Fibroblast of skin of back (primary cell): Measurements from ENCODE around the gene LRFN2.

Source experiments
- DNase-seq: peaks from one replicate; pipeline ENCODE4 v3.0.0-alpha.2; 2013

The LRFN2 gene

DNA sequence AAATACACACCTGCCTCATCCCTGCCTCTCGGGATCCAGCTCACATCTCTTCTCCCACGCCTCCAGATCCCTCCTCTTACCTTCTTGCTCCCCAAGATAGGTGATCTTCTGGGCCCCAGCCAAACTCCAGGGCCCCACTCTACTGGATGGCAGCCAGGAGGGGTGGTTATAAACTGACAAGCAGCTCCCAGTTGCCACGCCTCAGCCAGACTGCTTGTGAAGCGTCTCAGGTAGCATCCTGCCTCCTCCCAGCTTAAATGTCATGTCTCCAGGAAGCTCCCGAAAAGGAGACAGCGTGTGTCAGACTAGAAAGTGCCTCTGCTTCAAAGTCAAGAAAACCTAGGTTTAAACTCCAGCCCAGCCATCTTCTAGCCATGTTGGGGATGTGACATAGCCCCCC, 114.1 kb downstream of the LRFN2 start:
- DNase-seq: no peak

DNA sequence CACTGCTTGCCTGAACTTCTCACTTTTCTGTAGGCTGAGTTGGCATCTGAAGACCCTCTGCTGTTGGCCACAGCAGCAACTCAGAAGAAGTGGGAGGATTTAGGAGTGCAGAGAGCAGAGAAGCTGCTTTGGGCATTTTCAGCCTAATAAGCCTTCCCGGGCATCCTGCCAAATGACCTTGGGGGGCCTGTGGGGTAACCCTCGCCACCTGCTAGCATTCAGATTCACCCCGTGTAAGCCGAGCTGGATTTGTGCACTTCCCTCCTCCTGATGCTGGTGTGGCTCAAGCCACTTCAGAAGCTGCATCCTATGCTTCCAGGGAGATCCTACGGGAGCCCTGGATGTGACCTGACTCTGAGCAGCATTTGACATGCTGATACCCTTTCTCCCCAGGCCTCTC, 114.8 kb downstream of the LRFN2 start:
- DNase-seq: no peak

DNA sequence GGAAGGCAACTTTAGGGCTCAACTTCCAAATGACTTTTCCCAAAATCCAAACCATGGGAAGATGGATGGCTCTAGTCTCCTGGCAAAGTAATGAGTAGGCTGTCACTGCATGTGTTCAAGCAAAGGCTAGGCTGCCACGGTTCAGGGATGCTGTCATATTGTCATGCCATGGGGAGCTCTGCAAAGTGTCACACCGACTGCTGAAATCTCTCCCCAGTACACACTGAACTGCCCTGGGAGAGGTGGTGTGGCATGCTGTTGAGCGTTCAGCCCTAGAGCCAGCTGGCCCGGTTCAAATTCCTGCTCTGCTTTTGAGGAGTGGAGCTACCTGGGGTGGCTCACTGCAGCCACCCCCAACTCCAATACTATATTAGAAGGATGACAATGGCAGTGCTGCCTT, 115.9 kb downstream of the LRFN2 start:
- no peak for DNase-seq

DNA sequence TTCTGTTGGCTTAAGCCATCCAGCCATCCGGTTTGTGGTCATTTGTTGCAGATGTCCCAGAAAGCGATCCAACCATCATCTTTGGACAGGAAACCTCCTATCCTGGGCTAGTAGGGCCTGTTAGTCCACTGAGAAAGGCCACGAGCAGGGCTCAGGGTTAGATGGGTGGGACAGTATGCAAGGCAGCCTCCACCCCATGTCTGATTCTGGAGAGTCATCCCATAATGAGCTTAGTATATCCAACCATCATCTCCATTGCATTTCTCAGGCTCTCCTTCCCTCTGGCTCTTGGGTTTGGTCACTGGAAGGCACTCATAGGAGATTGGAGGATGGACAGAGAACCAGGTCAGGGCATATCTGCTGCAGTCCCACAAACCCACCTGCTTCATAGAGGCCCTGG, 117.8 kb downstream of the LRFN2 start:
- no peak for DNase-seq

DNA sequence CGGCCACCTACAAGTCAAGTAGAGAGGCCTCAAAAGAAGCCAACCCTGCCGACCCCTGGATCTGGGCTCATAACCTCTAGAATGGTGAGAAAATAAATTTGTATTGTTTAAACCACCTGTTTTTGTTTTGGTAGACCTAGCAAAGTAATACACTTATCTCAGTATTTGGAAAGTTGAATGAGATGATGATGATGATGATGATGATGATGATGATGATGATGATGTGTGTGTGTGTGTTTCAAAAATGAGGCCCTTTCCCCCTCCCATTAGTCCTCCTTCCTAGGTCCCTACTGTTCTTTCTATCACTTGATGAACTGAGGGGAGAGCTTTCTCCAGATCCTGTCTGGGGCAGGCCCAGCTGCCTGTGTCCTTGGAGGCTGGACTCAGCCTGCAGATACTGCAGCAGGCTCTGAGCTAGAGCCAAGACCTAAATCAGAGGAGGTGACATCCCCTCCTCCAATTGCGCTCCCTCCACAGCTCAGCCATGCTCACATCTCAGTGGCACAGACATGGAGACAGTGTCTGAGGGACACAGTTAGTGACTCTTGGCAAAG, 120.1 kb downstream of the LRFN2 start:
- DNase-seq: no peak

DNA sequence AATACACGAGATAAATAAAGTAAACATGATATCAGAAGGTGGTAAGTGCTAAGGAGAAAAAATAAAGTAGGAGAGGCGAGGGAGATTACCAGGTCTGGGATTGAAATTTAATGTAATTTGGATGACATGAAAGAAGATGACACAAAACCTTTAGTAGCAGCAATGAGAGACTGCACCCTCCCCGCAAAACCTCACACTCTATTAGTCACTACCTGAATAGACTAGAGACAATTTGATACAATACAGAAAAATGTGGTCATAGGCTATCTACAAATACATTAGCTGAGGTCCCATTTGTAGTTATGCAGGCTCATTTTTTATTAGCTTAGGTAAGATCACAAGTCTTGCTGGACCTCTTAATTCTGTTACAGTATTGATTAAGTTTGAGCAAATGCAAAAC, 125.5 kb downstream of the LRFN2 start:
- no peak for DNase-seq

DNA sequence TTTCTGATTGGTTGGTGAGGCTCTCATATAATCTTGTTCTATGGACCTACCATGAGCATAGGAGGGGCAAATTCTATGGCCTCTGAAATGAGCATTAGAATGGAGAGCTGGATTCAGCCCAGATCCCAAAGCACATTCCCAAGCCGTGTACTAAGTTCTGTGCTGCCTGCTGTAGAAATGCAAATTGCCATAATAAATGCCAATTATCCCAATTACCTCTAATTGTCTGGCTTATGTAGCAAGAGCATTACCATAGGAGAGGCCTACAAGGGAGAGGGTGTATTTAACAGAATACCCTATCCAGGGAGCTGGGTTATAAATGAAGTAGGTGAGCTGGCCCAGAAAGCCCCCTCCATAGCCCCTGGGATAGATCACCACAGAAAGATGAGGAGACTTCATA, 126.8 kb downstream of the LRFN2 start:
- no peak for DNase-seq

DNA sequence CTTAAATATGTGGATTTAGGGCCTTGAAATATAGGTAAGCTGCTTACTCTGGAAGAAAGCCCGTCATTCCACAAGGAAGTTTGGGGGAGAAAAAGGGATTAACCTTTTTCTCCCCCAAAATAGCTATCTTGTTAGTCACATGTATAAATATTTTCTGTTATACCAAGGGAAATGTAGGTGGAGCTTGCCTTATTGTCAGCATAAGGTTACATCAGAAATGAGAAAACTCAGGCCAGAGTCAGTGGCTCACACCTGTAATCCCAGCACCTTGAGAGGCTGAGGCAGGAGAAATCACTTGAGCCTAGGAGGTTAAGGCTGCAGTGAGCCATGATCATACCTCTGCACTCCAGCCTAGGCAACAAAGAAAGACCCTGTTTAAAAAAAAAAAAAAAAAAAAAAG, 129.9 kb downstream of the LRFN2 start:
- no peak for DNase-seq

DNA sequence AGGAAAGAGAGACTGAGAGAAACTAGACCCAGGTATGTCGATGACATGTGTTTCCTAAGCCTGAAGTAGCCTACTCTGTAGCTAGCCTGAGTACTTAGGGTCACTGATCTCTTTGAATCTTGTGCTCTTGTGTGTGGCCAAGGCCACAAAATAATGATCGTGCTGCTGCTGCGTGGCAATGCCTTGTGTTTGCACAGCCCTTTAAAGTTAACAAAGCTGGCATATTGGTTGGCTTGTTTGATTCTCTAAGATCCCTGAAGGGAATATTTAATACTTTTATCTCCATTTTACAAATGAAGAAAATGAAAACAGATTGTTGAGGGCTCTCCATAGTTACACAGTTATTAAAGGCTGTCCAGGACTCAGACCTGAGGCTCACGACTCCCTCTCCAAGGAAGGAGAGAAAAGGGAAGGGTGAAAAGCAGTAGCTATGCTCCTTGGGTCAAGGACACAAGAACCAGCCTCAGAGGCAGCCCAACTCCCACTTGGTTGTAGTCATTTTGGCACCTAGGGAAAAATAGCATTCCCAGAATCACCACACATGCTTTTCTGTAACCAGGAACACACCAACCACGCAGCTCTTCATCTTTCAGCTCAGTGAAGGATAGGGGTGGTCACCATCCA, 130.7 kb downstream of the LRFN2 start:
- no peak for DNase-seq

DNA sequence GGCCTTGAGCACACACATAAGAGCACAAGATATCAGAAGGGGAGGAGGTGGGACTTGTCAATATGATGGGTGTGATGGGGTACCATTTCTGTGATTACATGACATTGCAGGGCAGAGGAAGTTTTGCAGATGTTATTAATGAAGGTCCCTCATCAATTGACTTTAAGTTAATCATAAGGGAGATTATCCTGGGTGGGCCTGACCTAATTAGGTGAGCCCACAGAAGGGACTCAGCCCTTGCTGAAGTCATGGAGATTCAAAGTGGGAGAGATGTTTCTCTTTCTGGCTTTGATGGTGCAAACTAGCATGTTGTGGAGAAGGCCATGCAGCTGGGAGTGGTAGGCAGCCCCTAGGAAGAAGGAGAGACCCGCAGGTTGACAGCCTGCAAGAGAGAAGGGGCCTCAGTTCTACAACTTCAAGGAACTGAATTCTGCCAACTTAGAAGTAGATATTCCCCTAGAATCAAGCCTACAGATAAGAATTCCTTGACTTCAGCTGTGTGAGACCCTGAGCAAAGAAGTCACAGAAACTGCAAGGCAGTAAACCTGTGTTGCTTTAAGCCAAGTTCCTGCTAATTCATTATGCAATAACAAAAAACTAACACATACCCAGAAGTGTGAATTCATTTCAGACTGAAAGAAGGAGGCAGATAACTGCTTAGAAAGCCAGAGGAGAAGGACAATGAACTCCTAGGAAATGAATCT, 131.3 kb downstream of the LRFN2 start:
- no peak for DNase-seq

DNA sequence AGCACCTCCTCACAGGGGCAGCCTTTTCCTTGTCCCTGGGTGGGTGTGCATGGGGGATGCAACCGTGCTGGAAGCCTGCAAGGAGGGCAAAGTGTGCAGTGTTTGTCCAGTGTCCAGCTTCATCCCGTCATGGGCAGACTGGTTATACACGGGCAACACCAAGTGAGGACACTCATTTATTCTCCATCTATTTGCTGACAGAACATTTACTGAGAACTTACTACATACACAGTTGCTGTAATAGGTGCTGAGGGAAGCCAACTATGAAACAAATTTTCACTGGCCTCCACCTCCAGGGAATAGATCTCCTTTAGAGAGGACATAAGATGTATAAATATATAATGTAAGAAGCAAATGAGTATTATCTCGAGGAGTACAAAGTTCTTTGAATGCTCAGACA, 136.7 kb downstream of the LRFN2 start:
- DNase-seq: no peak

DNA sequence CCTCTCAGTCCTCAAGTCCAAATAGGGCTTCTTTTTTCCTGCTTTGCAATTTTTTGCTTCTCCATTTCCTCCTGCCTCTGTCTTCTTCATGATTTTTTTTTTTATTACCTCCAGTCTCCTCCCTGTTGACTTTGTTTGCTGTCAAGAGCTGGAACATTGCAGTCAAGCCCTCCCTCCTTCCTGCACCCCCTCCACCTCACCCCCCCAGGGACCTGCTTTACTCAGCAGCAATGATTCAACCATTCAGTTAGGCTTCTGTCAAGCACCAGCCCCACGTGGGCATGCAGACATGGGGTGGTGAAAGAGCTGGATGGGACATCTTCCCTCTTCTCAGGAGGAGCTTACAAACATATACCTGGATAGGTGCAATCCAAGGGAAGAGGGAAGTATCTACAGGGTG, 142.4 kb downstream of the LRFN2 start:
- DNase-seq: peak; percentile 21

DNA sequence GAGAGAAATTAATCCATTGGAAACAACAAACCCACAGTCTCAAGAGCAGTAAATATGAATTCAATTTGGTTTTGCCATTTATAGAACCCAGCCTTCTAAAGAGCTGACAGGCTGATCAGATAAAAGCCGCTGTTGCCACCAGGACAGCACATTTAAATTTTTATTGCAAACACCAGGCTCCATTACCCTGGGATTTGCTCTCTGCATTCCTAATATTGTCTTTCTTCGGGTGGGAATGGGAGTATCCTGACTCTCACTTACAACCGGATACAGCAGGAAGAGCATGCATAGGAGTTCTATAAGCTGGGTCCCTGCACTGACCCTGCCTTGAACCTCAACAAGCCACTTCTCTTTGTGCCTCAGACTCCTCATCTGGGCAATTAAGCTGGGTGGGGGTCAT, 142.9 kb downstream of the LRFN2 start:
- no peak for DNase-seq

DNA sequence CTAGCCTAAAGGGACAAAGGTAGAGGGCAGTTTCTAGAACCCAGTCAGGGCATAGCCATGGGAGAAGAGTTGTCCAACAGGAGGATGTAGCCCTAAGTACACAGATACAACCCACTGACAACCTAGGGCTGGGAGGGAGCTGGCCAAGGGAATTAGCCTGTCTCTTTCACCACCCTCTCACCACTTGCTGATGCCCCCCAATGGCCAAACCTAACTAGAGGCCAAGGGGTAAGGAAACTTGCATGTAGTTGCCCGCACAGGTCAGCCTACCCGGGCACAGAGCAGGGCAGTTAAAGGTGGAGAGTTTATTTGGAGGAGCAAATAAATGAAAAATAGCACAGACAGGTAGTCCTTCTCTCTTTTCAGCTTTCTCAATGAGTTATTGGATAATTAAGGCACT, 143.3 kb downstream of the LRFN2 start:
- DNase-seq: no peak

DNA sequence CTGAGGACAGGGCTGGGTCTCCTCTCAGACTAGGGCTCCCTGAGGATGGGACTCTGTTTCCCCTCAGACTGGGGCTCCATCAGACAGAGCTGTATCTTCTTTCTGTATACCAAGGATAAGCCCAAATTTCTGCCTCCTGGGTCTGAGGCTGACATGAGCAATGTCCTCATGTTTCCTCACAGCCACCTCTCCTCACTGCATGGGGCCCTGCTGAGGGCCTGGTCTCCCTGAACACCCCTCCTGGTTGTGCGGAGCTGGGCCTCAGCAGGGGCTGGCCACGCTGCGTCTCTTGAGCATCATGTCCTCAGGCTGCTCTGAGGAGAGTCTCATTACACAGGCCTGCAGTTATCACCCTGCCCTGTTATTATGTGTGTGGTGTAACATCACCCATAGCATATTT, 144.6 kb downstream of the LRFN2 start:
- no peak for DNase-seq

DNA sequence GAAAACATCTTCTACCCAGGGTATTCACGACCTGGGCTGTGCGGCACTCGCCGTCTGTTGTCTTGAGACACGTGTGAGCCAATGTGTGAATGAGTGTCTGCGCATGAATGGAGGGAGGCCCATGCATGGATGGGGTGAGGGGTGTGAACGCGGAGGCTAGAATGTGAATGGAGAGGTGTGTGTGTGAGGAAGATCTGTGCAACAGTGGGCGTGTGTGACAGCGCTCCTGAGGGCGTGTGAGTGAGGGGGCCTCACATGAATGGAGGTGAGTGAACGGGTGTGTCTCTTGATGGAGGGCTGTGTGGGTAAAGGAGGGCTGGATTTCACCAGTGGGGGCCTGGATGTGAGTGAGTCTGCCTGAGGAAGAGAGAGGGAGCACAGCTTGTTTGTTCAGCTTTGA, 146.0 kb downstream of the LRFN2 start:
- DNase-seq: no peak

DNA sequence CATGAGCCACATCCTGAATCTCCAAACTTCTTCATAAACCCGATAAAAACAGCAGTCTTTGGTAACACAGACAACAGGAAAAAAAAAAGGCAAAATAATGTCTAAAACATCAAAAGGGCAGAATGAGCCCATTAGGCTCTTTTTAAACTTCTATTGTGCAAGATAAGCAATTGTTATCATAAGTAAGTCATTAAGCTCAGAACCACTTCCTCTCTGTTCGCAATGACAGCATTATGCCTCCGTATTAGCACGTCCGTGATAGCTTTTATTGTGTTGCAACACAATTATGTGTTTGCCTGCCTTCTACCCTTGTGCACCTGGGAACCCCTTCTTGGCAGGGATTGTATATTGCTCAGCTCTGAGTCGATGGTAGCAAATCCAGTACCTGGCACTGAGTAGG, 147.1 kb downstream of the LRFN2 start:
- DNase-seq: no peak

DNA sequence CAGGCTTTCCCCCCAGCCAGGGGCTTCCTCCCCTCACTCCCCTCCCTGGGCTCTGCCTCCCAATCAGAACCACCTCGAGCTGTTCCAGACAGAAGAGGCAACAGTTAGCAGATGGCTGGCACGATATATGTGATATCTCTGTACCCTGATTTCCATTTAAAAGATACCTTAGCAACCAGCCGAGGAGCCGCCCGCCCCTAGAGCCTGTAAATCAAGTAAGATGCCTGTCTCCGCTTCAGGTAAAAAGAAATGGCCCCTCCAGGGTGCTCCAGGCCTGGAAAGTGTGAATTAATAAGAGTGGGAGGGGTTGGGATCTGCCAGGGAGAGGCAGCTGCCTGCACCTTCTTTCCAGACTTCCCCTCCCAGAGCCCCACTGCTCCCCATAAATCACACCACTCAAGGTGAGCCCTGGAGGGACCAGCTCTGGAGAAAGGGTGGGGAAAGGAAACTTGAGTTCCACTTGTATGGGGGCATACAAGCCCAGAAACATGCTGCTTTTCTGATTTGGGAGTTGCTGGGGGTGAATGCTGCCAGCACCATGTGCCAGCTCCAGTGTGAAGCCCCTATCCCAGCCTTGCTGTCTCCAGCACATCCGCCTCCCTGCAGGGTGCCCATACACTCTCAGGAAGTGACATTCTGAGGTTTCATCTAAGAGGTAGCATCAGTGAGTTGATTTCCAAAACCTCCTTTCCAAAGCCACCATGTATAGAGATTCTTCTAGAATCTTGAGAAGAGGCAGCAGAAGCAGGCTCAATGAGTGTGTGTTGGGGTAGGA, 148.0 kb downstream of the LRFN2 start:
- DNase-seq: no peak

DNA sequence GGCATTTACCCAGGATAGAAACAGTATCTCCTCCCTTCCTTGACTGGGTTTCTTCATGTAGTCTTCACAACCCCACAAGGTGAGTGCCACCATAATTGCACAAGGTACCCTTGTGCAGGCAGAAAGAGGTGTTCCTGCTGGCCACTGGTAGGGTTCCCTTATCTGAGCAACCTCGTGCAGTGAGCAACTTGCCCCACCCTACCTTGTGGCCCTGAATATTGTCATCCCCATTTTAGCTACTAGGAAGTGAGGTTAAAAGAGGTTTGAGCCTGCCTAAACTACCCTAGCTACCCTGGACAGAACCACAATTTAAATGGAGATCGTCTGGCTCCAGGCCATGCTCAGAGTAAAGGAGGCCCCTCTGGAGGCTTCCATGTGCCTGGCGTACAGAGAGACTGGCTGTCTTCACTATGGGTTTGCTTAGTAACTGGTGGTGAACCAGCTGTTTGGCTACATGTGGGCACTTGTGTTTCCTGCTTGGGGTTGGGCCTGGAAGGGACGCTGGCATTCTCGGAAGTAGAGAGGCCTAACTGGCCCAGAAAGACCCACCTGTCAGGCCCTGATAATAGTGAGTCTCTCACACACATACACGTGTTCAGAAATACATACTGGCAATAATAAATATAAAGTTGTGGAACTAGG, 148.8 kb downstream of the LRFN2 start:
- DNase-seq: no peak

DNA sequence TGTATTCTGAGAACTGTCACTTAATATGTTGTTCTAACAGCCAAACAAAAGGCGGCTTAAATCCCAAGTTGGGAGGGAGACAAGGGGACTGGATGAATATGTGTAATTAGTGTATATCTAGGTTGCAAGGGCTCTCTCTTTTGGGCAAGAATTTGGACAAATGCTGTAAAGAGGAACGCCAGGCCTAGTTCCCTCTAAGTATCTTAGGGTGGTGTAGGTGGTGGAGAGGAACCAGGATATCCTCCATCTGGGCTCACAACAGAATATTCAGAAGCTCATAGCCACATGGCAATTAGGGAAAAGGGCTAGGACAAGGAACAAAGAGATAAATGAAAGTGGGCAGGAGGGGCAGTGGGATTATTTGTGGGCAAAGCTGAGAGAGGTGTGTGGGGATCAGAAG, 149.5 kb downstream of the LRFN2 start:
- DNase-seq: no peak

DNA sequence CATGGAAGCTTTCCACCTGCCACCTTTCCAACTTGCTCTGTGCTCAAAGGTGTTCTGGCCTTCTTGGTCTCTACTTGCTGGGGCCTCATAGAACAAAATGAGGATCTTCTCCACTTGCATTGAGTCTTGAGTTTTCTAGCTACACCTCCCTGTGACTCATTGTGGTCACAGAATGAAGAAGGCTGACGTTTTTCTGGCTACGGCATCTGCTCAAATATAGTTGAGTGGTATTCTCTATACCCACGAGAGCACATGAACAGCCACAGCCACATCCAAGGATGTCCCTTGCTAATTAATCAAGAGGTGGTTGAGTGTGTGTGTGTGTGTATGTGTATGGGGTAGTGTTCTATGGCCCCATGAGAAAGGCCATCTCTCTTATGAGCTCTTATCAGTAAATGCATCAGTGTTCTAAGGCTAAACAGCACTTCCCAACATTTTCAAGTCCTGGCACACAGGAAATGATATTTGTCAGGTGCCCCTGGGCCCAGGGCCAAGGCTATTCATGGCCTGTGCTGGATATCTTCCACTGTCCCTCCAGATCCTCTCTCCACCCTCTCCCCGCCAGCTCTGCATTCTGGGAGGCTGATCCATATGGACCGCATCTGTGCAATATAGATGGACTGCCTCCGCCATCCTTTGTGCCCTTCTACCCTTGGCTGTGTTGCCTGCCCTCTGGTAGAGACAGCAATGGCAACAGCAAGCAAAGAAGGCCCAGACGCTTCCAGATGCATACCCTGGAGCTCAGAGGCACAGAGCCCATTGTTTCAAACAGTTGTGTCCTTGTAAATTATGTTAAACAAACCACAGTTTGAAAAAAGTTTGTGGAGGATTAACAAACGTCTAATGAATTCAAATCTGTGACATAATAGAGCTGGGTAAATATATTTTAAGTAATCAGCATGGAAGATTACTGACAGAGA, 150.2 kb downstream of the LRFN2 start:
- DNase-seq: peak; percentile 16

DNA sequence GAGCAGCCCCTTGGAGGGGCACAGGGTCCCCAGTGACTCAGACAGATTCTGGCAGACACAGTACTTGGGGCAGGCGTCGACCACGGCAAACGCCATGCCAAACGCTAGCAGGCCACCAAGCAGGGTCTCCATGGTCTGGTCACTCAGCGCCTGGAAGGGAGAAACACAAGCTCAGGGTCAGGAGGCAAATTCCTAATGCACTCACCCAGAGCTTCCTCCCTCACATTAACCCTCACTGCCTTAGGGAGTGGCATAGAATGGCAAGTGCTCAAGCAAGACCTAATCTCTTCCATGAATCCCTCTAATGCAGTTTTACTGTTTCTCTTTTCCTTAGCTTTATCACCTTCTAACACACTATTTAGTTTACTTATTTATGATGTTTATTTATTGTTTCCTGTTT, 154.2 kb downstream of the LRFN2 start:
- DNase-seq: no peak
